ENCODE measurements around the gene ARL5A.

ARL5A gene

DNA sequence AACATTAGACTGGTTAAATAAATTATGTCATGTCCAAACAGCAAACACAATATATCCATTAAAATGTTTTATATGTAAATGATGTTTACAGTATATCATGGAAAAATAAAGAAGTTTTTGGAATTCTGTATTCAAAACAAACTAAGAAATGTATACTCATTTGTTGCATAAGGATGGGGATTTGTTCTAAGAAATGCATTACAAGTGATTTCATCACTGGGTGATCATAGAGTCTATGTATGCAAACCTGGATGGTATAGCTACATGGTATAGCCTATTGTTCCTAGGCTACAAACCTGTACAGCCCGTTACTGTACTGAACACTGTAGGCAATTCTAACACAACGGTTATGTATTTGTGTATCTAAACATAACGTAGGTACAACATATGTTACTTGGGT, 35.1 kb downstream of the ARL5A start:
- no peak for DNase-seq (ENCODE audit: low read depth, low spot score)
- H3K4me3 ChIP-seq (ENCODE audit: low read depth, low read length): no peak overlapping the region
- in situ Hi-C loops (cut with HindIII; ENCODE audit: low sequenced_read_pairs): no loop called here
- no peak for TF ChIP-seq CTCF (IDR thresholded peaks at IDR 0.05; ENCODE audit: low read depth, low read length)

DNA sequence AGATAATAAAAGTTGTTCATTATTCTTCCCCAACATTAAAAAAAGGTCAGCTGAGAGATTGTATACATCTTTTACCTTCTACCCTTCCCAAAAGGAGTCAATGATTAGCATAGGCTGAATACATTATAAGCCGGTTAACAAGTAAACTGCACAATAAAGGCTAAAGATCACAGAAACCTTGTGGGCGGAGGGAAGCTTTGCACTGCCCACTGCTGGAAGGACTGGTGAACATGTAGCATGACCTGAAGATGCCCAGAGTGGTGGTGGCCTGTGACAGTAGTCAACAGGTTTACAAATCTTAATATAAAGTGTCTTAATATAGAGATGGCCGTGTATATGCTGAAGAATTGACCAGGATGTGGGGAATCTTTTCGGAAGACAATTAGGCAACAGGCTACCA, 35.6 kb downstream of the ARL5A start:
- no peak overlapping the region for H3K4me3 ChIP-seq (ENCODE audit: low read depth, low read length)
- in situ Hi-C loops (cut with HindIII; ENCODE audit: low sequenced_read_pairs): no loop called here
- TF ChIP-seq CTCF (IDR thresholded peaks at IDR 0.05; ENCODE audit: low read depth, low read length): no peak
- no peak for DNase-seq (ENCODE audit: low read depth, low spot score)

- DNase-seq (ENCODE audit: low read depth, low spot score): no peak
- no peak overlapping the region for H3K4me3 ChIP-seq (ENCODE audit: low read depth, low read length)
- in situ Hi-C loops (cut with HindIII; ENCODE audit: low sequenced_read_pairs): no loop called here
- TF ChIP-seq CTCF (IDR thresholded peaks at IDR 0.05; ENCODE audit: low read depth, low read length): no peak
Measured at GRCh38 chr2:151791545-151791944, 36.7 kb downstream of the ARL5A start.

GRCh38 chr2:151790689-151791088, 37.5 kb downstream of the ARL5A start:
- in situ Hi-C loops (cut with HindIII; ENCODE audit: low sequenced_read_pairs): no loop called here
- DNase-seq (ENCODE audit: low read depth, low spot score): no peak
- H3K4me3 ChIP-seq (ENCODE audit: low read depth, low read length): no peak overlapping the region
- TF ChIP-seq CTCF (IDR thresholded peaks at IDR 0.05; ENCODE audit: low read depth, low read length): no peak

GRCh38 chr2:151789055-151789834, 39.0 kb downstream of the ARL5A start:
- in situ Hi-C loops (cut with HindIII; ENCODE audit: low sequenced_read_pairs): no loop called here
- H3K4me3 ChIP-seq (ENCODE audit: low read depth, low read length): no peak overlapping the region
- DNase-seq (ENCODE audit: low read depth, low spot score): no peak
- no peak for TF ChIP-seq CTCF (IDR thresholded peaks at IDR 0.05; ENCODE audit: low read depth, low read length)

DNA sequence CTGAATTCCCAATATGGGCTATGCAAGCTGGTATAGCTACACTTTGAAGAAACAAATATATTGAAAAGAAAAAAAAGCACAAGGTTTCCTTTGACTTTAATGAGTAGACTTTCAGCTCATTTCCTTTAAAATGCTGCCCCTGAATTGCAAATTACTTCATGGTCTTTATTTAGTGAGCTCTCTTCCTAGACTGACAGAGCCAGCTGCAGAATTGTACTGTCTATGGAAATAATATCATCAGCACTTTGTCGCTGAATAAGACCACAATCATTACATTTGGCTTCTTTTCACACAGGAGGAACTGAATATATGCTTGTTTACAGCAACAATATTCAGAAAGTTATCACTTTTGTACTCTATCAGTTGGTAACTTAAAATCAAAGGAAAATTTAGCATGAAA, 41.7 kb downstream of the ARL5A start:
- no peak overlapping the region for H3K4me3 ChIP-seq (ENCODE audit: low read depth, low read length)
- TF ChIP-seq CTCF (IDR thresholded peaks at IDR 0.05; ENCODE audit: low read depth, low read length): no peak
- DNase-seq (ENCODE audit: low read depth, low spot score): no peak
- in situ Hi-C loops (cut with HindIII; ENCODE audit: low sequenced_read_pairs): no loop called here
